Activated naive CD8-positive, alpha-beta T cell treated with anti-CD3 and anti-CD28 coated beads, Interleukin-2, amount 50 U/mL, for 24 hours (primary cell): Measurements from ENCODE around the gene AVPR2.

Source experiments
- ATAC-seq: fragments of 150-1000 bp; cut with Tn5 transposase; one replicate; pipeline ENCODE4 v1.10.0; 2021
- DNase-seq: peaks from one replicate; pipeline ENCODE4 v3.0.0; 2021
- H3K27ac Mint-ChIP-seq: one replicate; pipeline ENCODE4 v1.8.0; 2021; ENCODE audit warnings: mild to moderate bottlenecking, mixed read lengths
- H3K27me3 Mint-ChIP-seq: one replicate; pipeline ENCODE4 v1.8.0; 2021; ENCODE audit warnings: mixed read lengths
- H3K36me3 Mint-ChIP-seq: one replicate; pipeline ENCODE4 v1.8.0; 2021; ENCODE audit warnings: low read depth, mixed read lengths
- H3K4me1 Mint-ChIP-seq: one replicate; pipeline ENCODE4 v1.8.0; 2021; ENCODE audit warnings: mixed read lengths
- H3K4me3 Mint-ChIP-seq: one replicate; pipeline ENCODE4 v1.8.0; 2021; ENCODE audit warnings: mild to moderate bottlenecking, moderate library complexity, mixed read lengths
- H3K9me3 Mint-ChIP-seq: one replicate; pipeline ENCODE4 v1.8.0; 2021; ENCODE audit warnings: mixed read lengths

The AVPR2 gene

DNA sequence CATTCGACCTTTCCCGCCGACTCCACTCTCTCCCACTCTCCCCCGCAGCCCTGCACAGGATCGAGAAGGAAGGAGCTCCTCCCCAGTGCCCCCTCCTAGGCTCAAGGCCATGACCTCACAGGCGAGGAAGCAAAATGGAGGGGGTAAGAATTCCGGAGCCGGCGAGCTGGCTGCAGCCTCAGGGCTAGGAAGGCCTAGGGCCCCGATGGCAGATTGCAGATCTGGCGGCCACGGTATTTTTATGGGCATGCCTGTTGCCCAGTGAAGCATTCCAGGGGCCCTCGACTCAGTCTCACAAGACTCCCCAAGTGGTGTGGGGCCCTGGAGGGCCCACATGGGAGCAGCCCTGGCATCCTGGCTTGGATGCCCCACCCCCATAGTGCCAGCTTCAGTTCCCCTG is 17.6 kb upstream of the AVPR2 start:
- Mint-ChIP-seq H3K4me1 (no peaks in the 10 kb centered on the region), H3K4me3 (no peak overlapping the region), H3K9me3 (no peaks in the 10 kb centered on the region), H3K27me3 (peaks cover 27% of the 10 kb centered on the region), H3K27ac (no peak overlapping the region), H3K36me3 (no peaks in the 10 kb centered on the region)
- DNase-seq: no peak
- no peak for ATAC-seq

DNA sequence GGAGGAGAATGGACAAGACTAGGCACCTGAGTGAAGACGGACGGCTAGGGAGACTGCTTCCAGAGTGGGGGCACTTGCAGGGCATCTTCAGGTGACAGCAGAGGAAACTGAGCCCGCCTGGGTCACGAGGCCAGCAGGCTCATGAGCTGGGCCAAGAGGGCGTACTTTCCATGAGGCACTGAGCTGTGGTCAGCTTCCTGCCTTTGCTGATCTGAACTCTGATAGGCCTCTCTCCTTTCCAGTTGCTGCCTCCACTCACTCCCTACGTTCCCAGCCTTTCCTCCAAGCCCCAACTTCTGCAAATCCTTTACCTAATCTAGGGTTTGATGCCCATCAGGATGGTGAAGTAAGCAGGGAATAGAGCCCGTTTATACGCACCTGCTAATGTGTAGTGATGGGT is 17.1 kb upstream of the AVPR2 start:
- Mint-ChIP-seq H3K4me1 (no peaks in the 10 kb centered on the region), H3K27ac (no peak overlapping the region), H3K4me3 (no peak overlapping the region), H3K36me3 (no peaks in the 10 kb centered on the region), H3K27me3 (peaks cover 25% of the 10 kb centered on the region), H3K9me3 (no peaks in the 10 kb centered on the region)
- no peak for DNase-seq
- ATAC-seq: no peak

DNA sequence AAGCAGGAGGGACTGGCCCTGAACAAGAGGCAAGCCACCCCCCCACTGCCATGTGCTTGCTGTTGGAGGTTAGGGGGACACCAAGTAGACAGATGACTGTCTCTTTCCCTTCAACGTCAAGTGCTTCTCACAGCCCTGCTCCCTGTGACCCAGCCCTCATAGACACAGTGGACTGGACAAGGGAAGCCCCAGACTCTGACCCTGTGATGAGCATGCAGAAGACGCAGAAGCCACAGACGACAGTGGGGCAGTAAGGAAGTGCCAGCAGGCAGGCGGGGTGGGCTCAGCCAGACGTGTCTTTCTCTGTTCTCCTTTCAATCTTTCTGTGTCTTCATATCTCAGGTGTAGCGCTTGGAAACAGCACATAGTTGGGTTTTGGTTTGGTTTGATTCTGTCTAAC is 16.1 kb upstream of the AVPR2 start:
- no peaks in the 10 kb centered on the region for H3K36me3 Mint-ChIP-seq
- H3K27ac Mint-ChIP-seq: no peak overlapping the region
- H3K4me1 Mint-ChIP-seq: no peaks in the 10 kb centered on the region
- no peaks in the 10 kb centered on the region for H3K9me3 Mint-ChIP-seq
- H3K4me3 Mint-ChIP-seq: no peak overlapping the region
- DNase-seq (no peak), ATAC-seq (peak; percentile 57)
- H3K27me3 Mint-ChIP-seq: peaks cover 22% of the 10 kb centered on the region

DNA sequence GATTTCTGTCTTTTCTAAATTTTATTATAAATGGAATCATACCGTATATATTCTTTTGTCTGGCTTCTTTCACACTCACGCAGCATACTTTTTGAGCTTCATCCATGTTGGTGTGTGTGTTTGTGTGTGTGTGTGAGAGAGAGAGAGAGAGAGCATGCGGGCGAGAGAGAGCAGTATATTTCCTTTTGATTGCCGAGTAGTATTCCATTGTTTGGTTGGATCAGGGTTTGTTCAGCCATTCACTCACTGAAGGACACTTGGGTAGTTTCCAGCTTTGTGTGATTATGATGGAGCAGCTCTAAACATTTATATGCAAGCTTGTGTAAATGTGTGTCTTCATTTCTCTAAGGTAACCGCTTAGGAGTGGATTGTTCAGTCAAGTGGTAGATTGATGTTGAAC is 15.3 kb upstream of the AVPR2 start:
- H3K4me3 Mint-ChIP-seq: no peak overlapping the region
- ATAC-seq (no peak), DNase-seq (no peak)
- H3K9me3 Mint-ChIP-seq: no peaks in the 10 kb centered on the region
- peaks cover 22% of the 10 kb centered on the region for H3K27me3 Mint-ChIP-seq
- H3K4me1 Mint-ChIP-seq: no peaks in the 10 kb centered on the region
- no peak overlapping the region for H3K27ac Mint-ChIP-seq
- no peaks in the 10 kb centered on the region for H3K36me3 Mint-ChIP-seq

DNA sequence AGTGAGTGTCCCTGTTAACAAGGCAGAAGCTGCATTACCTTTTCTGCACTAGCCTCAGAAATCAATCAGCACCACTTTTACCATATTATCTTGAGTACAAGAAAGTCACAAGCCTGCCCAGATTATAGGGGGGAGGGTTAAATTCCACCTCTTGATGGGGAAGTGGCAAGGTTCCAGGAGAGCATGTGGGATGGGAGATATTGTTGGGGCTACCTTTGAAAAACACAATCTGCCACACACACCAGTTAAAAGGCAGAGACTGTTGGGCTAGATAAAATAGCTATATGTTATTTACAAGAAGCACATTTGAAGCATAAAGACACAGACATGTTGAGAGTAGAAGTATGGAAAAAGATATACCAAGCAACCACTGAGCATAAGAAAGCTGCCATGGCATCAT is 6.6 kb upstream of the AVPR2 start:
- H3K9me3 Mint-ChIP-seq: no peaks in the 10 kb centered on the region
- no peak overlapping the region for H3K4me3 Mint-ChIP-seq
- H3K36me3 Mint-ChIP-seq: no peaks in the 10 kb centered on the region
- ATAC-seq: no peak
- H3K27me3 Mint-ChIP-seq: no peaks in the 10 kb centered on the region
- H3K4me1 Mint-ChIP-seq: peaks cover 18% of the 10 kb centered on the region
- no peak for DNase-seq
- no peak overlapping the region for H3K27ac Mint-ChIP-seq

DNA sequence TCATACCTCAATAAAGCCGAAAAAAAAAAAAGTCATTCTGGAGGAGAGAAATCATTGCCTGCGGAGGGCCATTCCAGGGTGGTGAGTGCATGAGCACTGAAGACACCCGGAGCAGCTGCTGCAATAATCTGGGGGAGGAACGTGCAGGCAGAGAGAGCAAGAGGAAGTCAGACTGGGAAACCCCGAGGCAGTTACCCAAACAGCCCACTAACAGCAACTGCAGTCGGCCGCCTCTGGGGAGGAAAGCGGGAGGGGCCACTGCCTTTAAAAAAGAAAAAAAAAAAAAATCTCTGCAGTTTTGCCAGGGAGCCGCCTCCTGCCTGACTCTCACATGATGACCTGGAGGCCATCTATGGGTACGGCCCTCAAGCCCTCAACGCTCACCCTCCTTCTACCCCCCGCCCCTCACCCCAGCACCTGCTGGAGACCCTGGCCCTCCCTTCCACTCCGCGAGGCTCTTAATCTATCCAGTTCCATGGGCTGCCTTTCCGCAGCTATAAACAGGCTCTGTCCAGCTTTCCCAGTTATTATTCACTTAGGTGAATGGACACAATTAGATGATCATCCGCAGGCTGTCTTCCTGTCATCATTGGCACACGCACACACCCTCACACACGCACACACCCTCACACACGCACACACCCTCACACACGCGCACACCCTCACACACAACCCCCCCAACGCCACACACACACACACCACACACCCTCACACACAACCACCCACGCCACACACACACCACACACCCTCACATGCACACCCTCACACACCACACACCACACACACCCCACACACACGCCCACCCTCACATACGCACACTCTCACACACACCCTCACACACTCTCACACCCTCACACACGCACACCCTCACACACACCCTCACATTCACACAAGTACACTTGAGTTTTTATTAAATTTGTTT is 3.4 kb upstream of the AVPR2 start:
- peaks cover 32% of the 10 kb centered on the region for H3K4me1 Mint-ChIP-seq
- H3K27ac Mint-ChIP-seq: peak overlapping the region; percentile 27
- DNase-seq (peak; percentile 55), ATAC-seq (peak; percentile 78)
- peak overlapping the region; percentile 45 for H3K4me3 Mint-ChIP-seq
- no peaks in the 10 kb centered on the region for H3K36me3 Mint-ChIP-seq
- no peaks in the 10 kb centered on the region for H3K27me3 Mint-ChIP-seq
- no peaks in the 10 kb centered on the region for H3K9me3 Mint-ChIP-seq

DNA sequence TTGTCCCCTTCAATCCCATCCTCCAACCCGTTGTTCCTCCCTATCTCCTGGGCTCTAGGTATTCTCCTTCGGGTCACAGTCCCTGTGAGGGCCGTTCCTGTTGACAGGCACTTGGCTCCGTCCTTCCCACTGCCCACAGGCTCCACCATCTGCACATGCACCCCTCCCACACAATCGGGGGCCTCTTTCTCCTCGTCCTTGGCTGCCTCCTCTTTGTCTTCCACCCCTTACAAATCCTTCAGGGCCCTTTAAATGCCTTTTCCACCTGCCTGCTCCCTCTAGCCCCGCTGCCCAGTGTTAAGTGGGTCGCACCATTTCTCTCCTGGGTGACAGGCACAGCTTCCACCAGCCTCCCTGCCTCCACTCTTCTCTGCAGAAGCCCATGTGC is 2.7 kb upstream of the AVPR2 start:
- ATAC-seq (no peak), DNase-seq (no peak)
- Mint-ChIP-seq H3K36me3 (no peaks in the 10 kb centered on the region), H3K4me3 (no peak overlapping the region), H3K27me3 (no peaks in the 10 kb centered on the region), H3K9me3 (no peaks in the 10 kb centered on the region), H3K4me1 (peaks cover 35% of the 10 kb centered on the region), H3K27ac (no peak overlapping the region)

DNA sequence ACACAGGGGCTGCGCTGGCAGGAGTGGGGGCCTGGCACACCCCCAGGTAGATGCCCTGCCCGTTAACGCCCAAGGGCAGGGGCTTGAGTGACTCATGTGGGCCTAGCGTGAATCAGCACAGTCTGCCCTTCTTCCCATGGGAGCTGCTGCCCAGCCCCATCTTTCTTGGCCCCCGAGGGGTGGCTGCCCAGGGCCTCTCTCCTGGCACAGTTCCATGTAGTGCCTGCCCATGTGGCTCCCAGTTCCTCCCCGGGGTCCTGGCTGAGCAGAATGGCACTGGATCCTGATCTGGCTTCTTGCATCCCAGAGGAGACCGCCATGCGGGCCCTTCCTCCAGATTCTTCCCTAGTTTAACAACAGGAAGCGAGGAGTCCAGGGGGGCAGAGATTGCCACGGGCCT is 2.1 kb upstream of the AVPR2 start:
- no peaks in the 10 kb centered on the region for H3K27me3 Mint-ChIP-seq
- H3K9me3 Mint-ChIP-seq: no peaks in the 10 kb centered on the region
- DNase-seq (no peak), ATAC-seq (no peak)
- H3K27ac Mint-ChIP-seq: no peak overlapping the region
- no peaks in the 10 kb centered on the region for H3K36me3 Mint-ChIP-seq
- H3K4me1 Mint-ChIP-seq: peaks cover 35% of the 10 kb centered on the region
- no peak overlapping the region for H3K4me3 Mint-ChIP-seq

DNA sequence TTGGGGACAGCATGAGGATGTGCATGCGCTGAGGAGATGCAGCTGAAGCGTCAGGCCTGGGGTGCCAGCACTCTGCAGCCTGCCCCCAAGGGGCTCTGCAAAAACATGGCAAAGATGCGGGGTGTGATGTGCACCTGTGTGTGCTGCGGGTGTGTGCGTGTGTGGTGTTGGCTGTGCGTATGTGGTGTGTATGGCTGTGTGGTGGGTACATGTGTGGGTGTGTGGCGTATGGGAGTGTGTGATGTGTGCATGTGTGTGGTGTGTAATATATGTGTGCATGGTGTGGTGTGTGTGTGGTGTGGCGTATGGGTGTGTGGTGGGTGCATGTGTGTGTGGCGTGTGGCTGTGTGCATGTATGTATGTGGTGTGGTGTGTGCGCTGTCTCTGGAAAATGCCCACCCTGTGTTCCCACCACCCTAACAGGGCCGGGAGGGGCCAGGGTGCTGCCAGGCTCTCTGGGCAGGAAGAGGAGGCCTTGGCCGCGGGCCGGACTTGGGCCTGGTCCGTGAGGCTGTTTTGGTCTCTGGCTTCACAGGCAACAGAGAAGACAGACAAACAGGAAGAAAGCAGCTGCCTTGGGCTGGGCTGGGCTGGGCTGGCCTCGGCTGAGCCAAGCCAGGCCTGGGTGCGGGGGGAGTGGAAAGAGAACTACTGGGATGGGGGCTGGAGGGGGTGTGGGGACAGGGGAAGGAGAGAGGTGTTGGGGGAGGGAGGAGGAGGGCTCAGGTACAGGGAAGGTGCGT is 1.1 kb upstream of the AVPR2 start:
- Mint-ChIP-seq H3K27me3 (no peaks in the 10 kb centered on the region), H3K36me3 (no peaks in the 10 kb centered on the region), H3K27ac (peak overlapping the region; percentile 2), H3K4me1 (peaks cover 35% of the 10 kb centered on the region), H3K4me3 (no peak overlapping the region), H3K9me3 (no peaks in the 10 kb centered on the region)
- ATAC-seq: no peak
- no peak for DNase-seq

DNA sequence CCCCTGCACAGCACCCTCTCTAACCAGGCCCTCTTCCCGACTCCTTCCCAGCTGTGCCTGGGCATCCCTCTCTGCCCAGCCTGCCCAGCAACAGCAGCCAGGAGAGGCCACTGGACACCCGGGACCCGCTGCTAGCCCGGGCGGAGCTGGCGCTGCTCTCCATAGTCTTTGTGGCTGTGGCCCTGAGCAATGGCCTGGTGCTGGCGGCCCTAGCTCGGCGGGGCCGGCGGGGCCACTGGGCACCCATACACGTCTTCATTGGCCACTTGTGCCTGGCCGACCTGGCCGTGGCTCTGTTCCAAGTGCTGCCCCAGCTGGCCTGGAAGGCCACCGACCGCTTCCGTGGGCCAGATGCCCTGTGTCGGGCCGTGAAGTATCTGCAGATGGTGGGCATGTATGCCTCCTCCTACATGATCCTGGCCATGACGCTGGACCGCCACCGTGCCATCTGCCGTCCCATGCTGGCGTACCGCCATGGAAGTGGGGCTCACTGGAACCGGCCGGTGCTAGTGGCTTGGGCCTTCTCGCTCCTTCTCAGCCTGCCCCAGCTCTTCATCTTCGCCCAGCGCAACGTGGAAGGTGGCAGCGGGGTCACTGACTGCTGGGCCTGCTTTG is 1.1 kb downstream of the AVPR2 start:
- Mint-ChIP-seq H3K9me3 (no peaks in the 10 kb centered on the region), H3K36me3 (no peaks in the 10 kb centered on the region), H3K4me3 (no peak overlapping the region), H3K27ac (no peak overlapping the region), H3K27me3 (no peaks in the 10 kb centered on the region), H3K4me1 (peaks cover 32% of the 10 kb centered on the region)
- ATAC-seq (no peak), DNase-seq (no peak)

DNA sequence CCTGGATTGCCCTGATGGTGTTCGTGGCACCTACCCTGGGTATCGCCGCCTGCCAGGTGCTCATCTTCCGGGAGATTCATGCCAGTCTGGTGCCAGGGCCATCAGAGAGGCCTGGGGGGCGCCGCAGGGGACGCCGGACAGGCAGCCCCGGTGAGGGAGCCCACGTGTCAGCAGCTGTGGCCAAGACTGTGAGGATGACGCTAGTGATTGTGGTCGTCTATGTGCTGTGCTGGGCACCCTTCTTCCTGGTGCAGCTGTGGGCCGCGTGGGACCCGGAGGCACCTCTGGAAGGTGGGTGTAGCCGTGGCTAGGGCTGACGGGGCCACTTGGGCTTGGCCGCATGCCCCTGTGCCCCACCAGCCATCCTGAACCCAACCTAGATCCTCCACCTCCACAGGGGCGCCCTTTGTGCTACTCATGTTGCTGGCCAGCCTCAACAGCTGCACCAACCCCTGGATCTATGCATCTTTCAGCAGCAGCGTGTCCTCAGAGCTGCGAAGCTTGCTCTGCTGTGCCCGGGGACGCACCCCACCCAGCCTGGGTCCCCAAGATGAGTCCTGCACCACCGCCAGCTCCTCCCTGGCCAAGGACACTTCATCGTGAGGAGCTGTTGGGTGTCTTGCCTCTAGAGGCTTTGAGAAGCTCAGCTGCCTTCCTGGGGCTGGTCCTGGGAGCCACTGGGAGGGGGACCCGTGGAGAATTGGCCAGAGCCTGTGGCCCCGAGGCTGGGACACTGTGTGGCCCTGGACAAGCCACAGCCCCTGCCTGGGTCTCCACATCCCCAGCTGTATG is 1.8 kb downstream of the AVPR2 start:
- Mint-ChIP-seq H3K4me3 (no peak overlapping the region), H3K9me3 (no peaks in the 10 kb centered on the region), H3K27me3 (no peaks in the 10 kb centered on the region), H3K36me3 (no peaks in the 10 kb centered on the region), H3K27ac (no peak overlapping the region), H3K4me1 (peaks cover 25% of the 10 kb centered on the region)
- ATAC-seq: peak; percentile 52
- no peak for DNase-seq

DNA sequence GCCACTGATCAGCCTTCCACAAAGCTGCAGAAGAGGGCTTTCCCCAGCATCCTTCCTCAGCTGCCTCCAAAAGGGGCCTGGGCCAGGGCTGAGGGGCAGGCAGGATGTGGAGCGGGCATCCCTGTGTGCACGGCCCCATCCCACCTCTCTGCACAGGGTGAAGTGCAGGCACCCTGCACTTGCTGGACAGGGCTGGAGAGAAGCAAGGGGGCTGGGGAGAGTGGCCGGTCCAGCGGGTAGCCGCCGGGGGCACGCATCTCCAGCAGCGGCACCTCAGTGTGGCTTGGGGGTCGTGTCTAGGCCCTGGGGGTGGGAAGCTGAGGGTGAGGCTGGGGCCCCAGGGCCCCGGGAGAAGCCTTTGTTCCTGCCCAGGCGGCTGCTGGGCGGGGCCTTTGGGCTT is 3.0 kb downstream of the AVPR2 start:
- no peak for DNase-seq
- Mint-ChIP-seq H3K4me3 (no peak overlapping the region), H3K36me3 (peaks cover 5% of the 10 kb centered on the region), H3K27me3 (no peaks in the 10 kb centered on the region), H3K9me3 (no peaks in the 10 kb centered on the region), H3K27ac (no peak overlapping the region), H3K4me1 (peaks cover 21% of the 10 kb centered on the region)
- ATAC-seq: no peak

DNA sequence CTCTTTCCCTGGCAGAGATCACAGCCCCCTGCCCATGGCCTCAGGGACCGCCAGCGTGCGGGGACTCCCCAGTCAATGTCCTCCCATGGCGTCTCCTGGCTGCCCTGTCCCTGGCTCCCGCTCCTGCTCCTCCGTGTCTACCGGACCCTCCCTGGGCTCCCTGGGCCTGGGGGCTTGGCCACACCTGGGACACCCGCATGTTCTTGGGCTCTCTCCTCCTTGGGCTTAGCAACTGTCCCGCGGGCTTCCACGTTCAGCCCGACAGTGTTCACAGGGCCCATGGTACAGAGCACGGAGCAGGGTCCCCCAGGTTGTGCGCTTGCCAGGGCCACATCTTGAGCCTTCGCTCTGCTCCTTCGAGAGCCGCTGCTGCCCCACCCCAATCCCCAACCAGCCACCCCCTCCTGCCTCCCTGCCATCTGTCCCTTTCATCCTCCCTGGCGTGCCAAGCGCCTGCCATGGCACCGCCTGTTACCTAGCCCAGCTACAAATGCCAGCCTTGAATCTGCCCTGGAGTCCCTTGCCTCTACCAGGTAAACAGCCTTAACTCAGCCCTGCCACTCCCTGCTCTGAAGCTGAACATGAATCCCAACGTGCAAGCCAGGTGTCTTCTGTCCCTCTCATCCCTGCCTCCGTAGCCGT is 3.9 kb downstream of the AVPR2 start:
- peaks cover 18% of the 10 kb centered on the region for H3K4me1 Mint-ChIP-seq
- no peak overlapping the region for H3K27ac Mint-ChIP-seq
- DNase-seq: no peak
- no peaks in the 10 kb centered on the region for H3K27me3 Mint-ChIP-seq
- H3K36me3 Mint-ChIP-seq: peaks cover 5% of the 10 kb centered on the region
- ATAC-seq: no peak
- no peak overlapping the region for H3K4me3 Mint-ChIP-seq
- H3K9me3 Mint-ChIP-seq: no peaks in the 10 kb centered on the region
